ENCODE results near the gene USP40. TPM values are rescaled to one million over a fixed set of nuclear protein-coding genes. Genes with fewer than 3 reads are reported as not detected.

USP40 gene
- total RNA-seq, 4 donors from 2014 or later: 10.9 to 29.2 (median 12.4) TPM

DNA sequence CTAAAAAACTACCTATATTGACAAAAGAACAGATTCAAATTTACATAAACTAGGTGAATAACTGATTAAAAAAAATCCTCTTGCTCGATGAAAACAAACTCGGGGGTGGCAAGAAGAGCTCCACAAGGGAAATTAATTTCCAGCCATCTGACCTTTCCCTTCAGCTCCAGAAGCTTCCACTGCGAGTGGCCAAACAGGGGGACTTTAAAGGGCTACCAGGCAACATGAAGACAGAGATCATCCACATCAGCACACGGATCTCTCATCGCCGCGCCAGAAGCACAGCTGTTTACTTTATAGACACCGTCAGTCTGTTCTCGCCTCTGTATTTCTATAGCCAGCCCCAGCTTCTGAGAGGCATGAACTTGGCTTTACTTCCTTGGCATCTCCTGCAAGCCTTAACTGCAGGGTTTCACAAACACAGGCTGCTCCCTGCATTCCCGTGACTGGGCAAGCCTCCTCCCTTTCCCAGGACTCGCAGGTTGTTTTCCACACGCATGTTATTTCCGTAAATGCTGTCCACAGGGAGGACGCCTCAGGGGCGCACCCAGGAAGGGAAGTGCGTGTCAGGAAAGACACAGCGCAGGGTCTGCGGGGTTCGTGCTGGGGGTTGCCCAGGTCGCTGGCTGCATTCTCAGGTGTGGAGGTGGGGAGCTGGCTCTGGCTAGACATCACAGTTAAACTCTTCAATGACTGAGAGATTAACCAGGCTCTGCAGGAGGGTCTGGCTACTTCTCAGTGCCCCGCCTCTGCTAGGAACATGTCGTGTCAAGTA lies 85.0 kb downstream of the USP40 start:
- Histone ChIP-seq H3K27me3 (no peaks in the 10 kb centered on the region), H3K4me3 (peak overlapping the region in 1 of 4 donors; percentile 5)
- peak; percentile 79 to 84 for ATAC-seq

DNA sequence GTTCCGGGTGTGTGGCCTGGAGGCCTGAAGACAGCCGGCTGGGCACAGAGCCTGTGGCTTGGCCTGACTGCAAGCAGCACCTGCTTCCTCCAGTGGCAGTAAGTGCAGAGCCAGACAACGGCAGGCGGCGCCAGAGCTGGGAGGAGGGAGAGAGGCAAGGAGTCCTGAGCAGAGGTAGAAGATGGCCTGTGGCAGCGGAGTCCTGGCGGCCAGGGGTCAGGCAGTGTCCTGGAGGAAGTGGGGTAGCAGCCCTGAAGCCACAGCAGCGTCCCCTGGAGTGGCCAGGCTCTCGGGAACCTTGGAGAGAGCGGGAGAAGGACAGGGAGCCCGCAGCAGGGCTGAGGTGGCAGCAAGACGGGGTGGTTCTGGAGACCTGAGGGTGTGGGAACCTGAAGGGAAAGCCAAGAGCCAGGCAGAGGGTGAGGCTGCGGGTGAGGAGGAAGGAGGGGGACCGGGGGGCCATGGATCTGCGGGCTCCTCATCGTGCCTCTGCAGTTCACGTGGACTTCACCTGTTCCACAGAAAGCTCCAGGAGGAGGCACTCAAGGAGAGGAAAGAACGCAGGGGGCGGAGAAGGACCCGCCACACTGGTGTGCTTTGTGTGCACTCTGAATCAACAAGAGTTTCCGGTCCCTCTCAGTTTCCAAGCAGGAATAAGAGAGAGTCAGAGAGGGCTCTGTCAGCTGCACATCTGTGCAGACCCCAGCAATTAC lies 85.9 kb downstream of the USP40 start:
- DNase-seq (peak; percentile 81 to 94), ATAC-seq (peak; percentile 55 to 75)
- TF ChIP-seq, protein P1, sequence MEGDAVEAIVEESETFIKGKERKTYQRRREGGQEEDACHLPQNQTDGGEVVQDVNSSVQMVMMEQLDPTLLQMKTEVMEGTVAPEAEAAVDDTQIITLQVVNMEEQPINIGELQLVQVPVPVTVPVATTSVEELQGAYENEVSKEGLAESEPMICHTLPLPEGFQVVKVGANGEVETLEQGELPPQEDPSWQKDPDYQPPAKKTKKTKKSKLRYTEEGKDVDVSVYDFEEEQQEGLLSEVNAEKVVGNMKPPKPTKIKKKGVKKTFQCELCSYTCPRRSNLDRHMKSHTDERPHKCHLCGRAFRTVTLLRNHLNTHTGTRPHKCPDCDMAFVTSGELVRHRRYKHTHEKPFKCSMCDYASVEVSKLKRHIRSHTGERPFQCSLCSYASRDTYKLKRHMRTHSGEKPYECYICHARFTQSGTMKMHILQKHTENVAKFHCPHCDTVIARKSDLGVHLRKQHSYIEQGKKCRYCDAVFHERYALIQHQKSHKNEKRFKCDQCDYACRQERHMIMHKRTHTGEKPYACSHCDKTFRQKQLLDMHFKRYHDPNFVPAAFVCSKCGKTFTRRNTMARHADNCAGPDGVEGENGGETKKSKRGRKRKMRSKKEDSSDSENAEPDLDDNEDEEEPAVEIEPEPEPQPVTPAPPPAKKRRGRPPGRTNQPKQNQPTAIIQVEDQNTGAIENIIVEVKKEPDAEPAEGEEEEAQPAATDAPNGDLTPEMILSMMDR (IDR thresholded peaks at IDR 0.05 in 4 of 5, conservative IDR thresholded peaks at IDR 0.05 in 1 of 5): peak in 1 of 5 experiments; percentile 31
- TF ChIP-seq POLR2A (IDR thresholded peaks at IDR 0.05): no peak
- intact Hi-C loops (cut with DNase I; ENCODE audit: low total_unique reads): loop anchor here (5.0 kb wide), 1 partner anchor 73 kb away; no protein-coding TSS in a partner anchor
- Histone ChIP-seq H3K27me3 (no peaks in the 10 kb centered on the region), H3K36me3 (peaks cover 0 to 72% of the 10 kb centered on the region in 2 donors), H3K4me3 (no peak overlapping the region), H3K4me1 (peaks cover 12 to 23% of the 10 kb centered on the region in 2 donors), H3K27ac (peak overlapping the region; percentile 55 to 83 (median 76)), H3K9me3 (no peaks in the 10 kb centered on the region)
- in situ Hi-C loops (cut with MboI; ENCODE audit: low sequenced_read_pairs in 4 of 4): no loop called here

More for the DNA sequence above, 85.0 kb downstream of the USP40 start:
- intact Hi-C loops (cut with DNase I; ENCODE audit: low total_unique reads): loop anchor here (5.0 kb wide), 1 partner anchor 74 kb away; no protein-coding TSS in a partner anchor
- in situ Hi-C loops (cut with MboI; ENCODE audit: low sequenced_read_pairs in 4 of 4): no loop called here
- Histone ChIP-seq H3K9me3 (no peaks in the 10 kb centered on the region), H3K27ac (peak overlapping the region; percentile 55 to 83 (median 76)), H3K36me3 (peaks cover 0 to 71% of the 10 kb centered on the region in 2 donors), H3K4me1 (peaks cover 12 to 23% of the 10 kb centered on the region in 2 donors)
- peak; percentile 76 to 78 for DNase-seq
- TF ChIP-seq POLR2A (IDR thresholded peaks at IDR 0.05): no peak
- TF ChIP-seq, protein P1 (IDR thresholded peaks at IDR 0.05 in 4 of 5, conservative IDR thresholded peaks at IDR 0.05 in 1 of 5): no peak

DNA sequence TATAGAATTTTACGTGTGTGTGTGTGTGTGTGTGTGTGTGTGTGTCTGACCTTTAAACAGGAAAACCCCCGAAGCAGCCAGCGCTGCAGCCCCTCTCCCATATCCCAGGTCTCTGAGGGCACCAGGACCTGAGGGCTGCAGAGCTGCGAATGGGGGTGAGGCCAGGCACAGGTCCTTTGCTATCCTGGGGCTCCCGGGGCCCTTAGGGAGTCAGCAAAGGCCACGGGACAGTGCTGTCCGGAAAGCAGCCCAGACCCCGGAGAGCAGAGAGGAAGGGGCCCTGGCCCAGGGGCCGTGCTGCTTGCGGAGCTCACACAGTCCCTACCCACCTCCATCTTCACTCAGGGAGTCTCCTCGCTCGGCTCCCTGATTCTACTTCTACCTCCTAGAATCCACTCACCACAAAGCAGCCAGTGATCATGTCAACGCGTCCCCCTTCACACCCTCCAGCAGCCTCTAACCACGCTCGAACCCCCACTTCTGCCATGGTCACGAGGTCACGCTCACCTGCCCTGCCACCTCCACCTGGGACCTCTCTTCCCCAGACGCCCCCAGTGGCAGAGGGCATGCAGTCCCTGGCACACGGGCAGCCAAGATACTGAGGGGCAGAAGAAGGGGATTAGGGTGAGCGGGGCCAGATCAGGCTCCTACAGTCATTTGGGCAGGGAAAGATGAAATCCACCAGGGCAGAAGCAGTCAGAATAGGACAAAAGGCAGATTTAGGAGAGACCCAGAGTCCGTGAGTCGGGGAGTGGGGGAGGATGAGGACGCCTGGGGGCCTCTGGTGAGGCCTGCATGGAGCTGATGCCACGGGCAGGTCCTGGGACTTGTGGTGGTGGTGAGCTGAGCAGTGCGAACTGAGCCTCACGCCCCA lies 86.7 kb downstream of the USP40 start:
- peaks cover 0 to 67% of the 10 kb centered on the region in 2 donors for H3K36me3 ChIP-seq
- H3K27ac ChIP-seq: peak overlapping the region; percentile 55 to 83 (median 76)
- DNase-seq (peak in 1 of 2 donors; percentile 24), ATAC-seq (no peak)
- intact Hi-C loops (cut with DNase I; ENCODE audit: low total_unique reads) (loop anchor here (5.0 kb wide), 1 partner anchor 73 kb away; no protein-coding TSS in a partner anchor), in situ Hi-C loops (cut with MboI; ENCODE audit: low sequenced_read_pairs in 4 of 4) (no loop called here)
- no peaks in the 10 kb centered on the region for H3K9me3 ChIP-seq
- peaks cover 12 to 23% of the 10 kb centered on the region in 2 donors for H3K4me1 ChIP-seq
- no peak for TF ChIP-seq POLR2A (IDR thresholded peaks at IDR 0.05)
- TF ChIP-seq, protein P1 (IDR thresholded peaks at IDR 0.05 in 4 of 5, conservative IDR thresholded peaks at IDR 0.05 in 1 of 5): no peak
- H3K4me3 ChIP-seq: no peak overlapping the region
- no peaks in the 10 kb centered on the region for H3K27me3 ChIP-seq
